ENCODE results near the gene C3orf49. TPM values are rescaled to one million over a fixed set of nuclear protein-coding genes. Genes with fewer than 3 reads are reported as not detected.

C3orf49 gene
- total and polyA plus RNA-seq, 9 of the 15 experiments (the other 6 are each of a cell fraction or from before 2014, with no cell fraction given) = not detected

GRCh38 chr3:63818282-63819150 lies 583 bp upstream of the C3orf49 start (continued):
- TF ChIP-seq REST (IDR thresholded peaks at IDR 0.05; ENCODE audit: borderline replicate concordance) (peak; percentile 48; the same call in 1 of the 2 replicates), REST (CRISPR knock-in tag; IDR thresholded peaks at IDR 0.05; ENCODE audit: low read depth) (no peak), NUFIP1 (IDR thresholded peaks at IDR 0.05; ENCODE audit: partially characterized antibody) (no peak), EWSR1 (IDR thresholded peaks at IDR 0.05; ENCODE audit: borderline replicate concordance, low read depth, partially characterized antibody) (peak; percentile 50), ZBTB1 (CRISPR knock-in tag; IDR thresholded peaks at IDR 0.05; ENCODE audit: borderline replicate concordance, low read depth) (no peak), CTCF (IDR thresholded peaks at IDR 0.05 in 2 of 3, conservative IDR thresholded peaks at IDR 0.05 in 1 of 3; ENCODE audit: insufficient read depth in 2 of 3, low read depth in 1 of 3, low read length in 3 of 3) (peak; percentile 65 to 72 (median 68)), CXXC5 (CRISPR knock-in tag; IDR thresholded peaks at IDR 0.05) (no peak), CUX1 (CRISPR knock-in tag; IDR thresholded peaks at IDR 0.05) (no peak), MTA3 (IDR thresholded peaks at IDR 0.05; ENCODE audit: borderline replicate concordance) (no peak), ZNF76 (CRISPR knock-in tag; IDR thresholded peaks at IDR 0.05; ENCODE audit: borderline replicate concordance) (no peak), CREBBP (IDR thresholded peaks at IDR 0.05; ENCODE audit: low read depth, low read length) (no peak)

Data from K562 (cell line).